ENCODE results near the gene IL2RA.

IL2RA gene

DNA sequence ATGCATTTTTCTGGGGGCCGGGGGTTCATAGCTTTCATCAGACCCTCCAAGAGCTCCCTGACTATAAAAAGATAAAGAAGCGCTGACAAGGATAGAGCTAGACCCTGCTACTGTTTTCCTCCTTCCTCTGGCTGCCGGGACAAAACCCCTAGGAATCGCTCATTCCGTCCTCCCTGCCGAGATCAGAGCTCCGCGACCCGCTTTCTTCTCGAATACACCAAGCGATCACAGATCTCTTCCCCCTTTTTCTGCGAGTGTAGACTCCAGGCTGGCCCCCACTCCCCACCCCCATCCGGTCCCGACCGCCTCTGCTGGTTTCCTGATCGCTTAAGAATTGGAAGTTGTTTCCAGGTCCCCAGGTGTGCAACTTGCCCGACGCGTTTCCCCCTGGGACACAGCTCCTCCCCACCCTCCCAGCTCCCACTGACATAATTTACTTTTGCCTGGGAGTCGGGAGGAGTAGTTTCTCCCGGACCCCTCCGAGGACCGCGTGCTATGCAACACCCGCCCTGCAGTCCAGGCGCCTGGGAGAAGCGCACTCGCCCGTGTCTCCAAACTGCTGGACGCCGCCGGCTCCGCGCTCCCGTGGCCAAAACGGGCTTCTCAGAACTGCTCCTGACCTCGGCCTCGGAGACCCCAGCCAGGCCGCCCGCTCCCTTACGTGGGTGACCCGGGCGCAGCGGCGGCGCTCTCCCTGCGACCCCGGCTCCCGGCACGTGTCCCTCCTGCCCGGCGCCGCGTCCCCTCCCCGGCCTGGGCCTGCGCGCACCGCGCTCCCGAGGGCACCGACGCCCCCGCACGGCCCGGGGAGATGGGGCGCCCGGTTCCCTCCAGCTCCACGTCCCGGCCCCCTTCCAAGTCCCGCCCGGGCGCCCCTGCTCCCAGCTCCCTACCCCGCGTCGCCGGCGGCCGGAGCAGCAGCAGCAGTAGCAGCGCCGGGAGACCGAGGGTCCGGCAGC, 85.4 kb downstream of the IL2RA start:
- Histone ChIP-seq H3K9ac (ENCODE audit: insufficient read length) (no peak overlapping the region), H3K27ac (no peak overlapping the region), H3K9me3 (ENCODE audit: low read depth, low read length) (no peaks in the 10 kb centered on the region), H3K4me3 (peak overlapping the region; percentile 68), H3K36me3 (ENCODE audit: insufficient read depth, low read length) (no peaks in the 10 kb centered on the region)
- DNase-seq (ENCODE audit: low read depth, low spot score), result no peak
- TF ChIP-seq EZH2 (IDR thresholded peaks at IDR 0.05), result no peak
- no peak for TF ChIP-seq POLR2AphosphoS5 (IDR thresholded peaks at IDR 0.05; ENCODE audit: borderline replicate concordance, low read depth, low read length)
- no peak for TF ChIP-seq FOXP2 (optimal IDR thresholded peaks at IDR 0.05; ENCODE audit: control extremely low read depth, extremely low read length, insufficient read depth)

DNA sequence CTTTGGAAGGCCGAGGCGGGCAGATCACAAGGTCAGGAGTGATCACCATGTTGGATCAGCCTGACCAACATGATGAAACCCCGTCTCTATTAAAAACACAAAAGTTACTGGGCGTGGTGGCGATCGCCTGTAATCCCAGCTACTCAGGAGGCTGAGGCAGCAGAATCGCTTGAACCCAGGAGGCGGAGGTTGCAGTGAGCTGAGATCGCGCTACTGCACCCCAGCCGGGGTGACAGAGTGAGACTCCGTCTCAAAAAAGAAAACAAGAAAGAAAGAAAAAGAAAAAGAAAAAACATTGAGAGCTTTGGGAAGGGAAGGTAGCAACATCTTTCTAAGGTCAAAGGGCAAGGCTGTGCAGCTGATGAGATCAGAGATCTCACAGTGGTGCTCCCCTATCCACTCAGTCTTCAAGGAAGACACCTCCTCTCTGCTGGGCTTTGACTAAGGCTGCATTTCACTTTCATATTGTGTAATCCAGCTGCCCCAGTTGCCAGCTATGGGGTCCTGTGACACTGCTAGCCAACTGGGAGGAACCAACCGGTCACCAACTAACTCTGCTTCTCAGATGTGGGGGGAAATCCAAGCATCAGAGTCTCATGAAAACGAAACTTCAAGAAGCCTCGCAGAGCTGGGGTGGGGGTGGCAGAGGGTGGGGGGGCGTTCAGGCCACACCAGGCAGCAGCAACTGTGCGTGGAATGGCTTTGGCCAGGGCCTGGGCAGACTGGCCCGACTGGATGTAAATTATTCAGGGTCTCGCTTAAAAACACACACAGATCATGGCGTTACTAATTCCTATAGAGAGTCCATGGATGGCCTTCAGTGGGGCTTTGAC, 86.3 kb downstream of the IL2RA start:
- H3K4me3 ChIP-seq, result no peak overlapping the region

DNA sequence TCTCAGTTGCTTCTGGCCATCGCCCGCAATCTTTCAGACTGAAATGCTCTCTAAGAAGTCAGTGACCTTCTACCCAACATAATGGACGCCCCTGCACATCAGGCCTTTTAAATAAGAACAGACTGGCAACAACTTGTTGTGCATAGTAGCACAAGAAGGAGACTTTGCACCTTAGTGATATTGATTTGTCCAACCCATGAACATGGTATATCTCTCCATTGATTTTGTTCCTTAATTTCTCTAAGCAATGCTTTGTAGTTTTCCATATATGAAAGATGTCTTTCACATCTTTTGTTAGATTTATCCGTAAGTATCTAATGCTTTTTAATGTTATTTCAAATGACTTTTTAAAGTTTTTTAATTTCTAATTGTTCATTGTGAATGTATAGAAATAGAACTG, 89.1 kb downstream of the IL2RA start:
- H3K27ac ChIP-seq, result no peak overlapping the region
- no peaks in the 10 kb centered on the region for H3K36me3 ChIP-seq (ENCODE audit: insufficient read depth, low read length)
- TF ChIP-seq FOXP2 (optimal IDR thresholded peaks at IDR 0.05; ENCODE audit: control extremely low read depth, extremely low read length, insufficient read depth) (no peak), POLR2AphosphoS5 (IDR thresholded peaks at IDR 0.05; ENCODE audit: borderline replicate concordance, low read depth, low read length) (no peak), EZH2 (IDR thresholded peaks at IDR 0.05) (no peak)
- no peak overlapping the region for H3K9ac ChIP-seq (ENCODE audit: insufficient read length)
- no peak overlapping the region for H3K4me3 ChIP-seq
- DNase-seq (ENCODE audit: low read depth, low spot score), result no peak
- H3K9me3 ChIP-seq (ENCODE audit: low read depth, low read length), result no peaks in the 10 kb centered on the region

More for the DNA sequence above, 86.3 kb downstream of the IL2RA start:
- H3K36me3 ChIP-seq (ENCODE audit: insufficient read depth, low read length), result no peaks in the 10 kb centered on the region
- H3K27ac ChIP-seq, result no peak overlapping the region
- no peak for DNase-seq (ENCODE audit: low read depth, low spot score)
- TF ChIP-seq POLR2AphosphoS5 (IDR thresholded peaks at IDR 0.05; ENCODE audit: borderline replicate concordance, low read depth, low read length), result no peak
- TF ChIP-seq EZH2 (IDR thresholded peaks at IDR 0.05), result no peak
- no peak for TF ChIP-seq FOXP2 (optimal IDR thresholded peaks at IDR 0.05; ENCODE audit: control extremely low read depth, extremely low read length, insufficient read depth)
- no peaks in the 10 kb centered on the region for H3K9me3 ChIP-seq (ENCODE audit: low read depth, low read length)
- no peak overlapping the region for H3K9ac ChIP-seq (ENCODE audit: insufficient read length)

DNA sequence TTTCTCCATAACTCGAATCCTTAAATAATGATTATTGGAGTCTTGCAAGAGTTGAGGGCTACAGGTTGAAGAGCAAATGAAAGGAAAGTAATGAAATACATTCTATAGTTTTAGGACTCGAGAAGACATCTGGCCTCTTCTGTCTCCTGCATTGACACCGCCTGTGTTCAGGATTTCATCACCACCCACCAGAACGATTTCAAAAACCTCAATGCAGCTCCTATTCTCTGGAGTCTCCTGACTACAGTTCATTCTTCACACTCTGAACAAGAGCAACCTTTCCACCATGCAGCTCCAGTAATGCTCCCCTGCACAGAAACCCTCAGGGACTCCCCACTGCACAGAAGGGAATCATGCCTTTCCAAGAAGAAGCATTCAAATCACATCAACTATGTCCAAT, 90.3 kb downstream of the IL2RA start:
- TF ChIP-seq EZH2 (IDR thresholded peaks at IDR 0.05), result no peak
- no peak for TF ChIP-seq POLR2AphosphoS5 (IDR thresholded peaks at IDR 0.05; ENCODE audit: borderline replicate concordance, low read depth, low read length)
- Histone ChIP-seq H3K4me3 (no peak overlapping the region), H3K27ac (no peak overlapping the region), H3K9me3 (ENCODE audit: low read depth, low read length) (no peaks in the 10 kb centered on the region), H3K9ac (ENCODE audit: insufficient read length) (no peak overlapping the region), H3K36me3 (ENCODE audit: insufficient read depth, low read length) (no peaks in the 10 kb centered on the region)
- DNase-seq (ENCODE audit: low read depth, low spot score), result no peak

DNA sequence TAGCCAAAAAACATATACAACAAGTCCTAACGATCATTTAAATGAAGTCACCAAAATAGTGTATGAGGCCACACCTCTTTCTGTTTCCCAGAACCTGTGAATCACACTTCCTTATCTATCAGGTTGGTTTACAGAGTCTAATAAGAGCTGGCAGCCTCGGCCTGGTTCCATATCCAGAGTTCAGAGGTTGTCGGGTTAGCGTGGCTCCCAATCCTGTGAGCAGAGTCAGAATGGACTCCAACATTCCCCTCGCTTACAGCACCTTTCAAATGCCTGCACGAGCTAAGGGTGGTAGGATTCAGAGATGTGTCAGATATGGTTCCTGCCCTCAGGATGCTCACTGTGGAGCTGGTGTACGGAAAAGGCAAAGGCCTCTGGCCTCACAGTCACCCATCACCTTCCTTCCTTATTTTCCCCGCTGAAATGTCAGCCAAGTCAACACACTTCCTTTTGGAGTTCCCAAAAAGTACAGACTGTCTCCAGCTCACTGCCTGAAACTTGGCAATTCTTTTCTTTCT, 90.8 kb downstream of the IL2RA start:
- H3K36me3 ChIP-seq (ENCODE audit: insufficient read depth, low read length), result no peaks in the 10 kb centered on the region
- TF ChIP-seq FOXP2 (optimal IDR thresholded peaks at IDR 0.05; ENCODE audit: control extremely low read depth, extremely low read length, insufficient read depth), result no peak
- TF ChIP-seq POLR2AphosphoS5 (IDR thresholded peaks at IDR 0.05; ENCODE audit: borderline replicate concordance, low read depth, low read length), result no peak
- no peak for TF ChIP-seq EZH2 (IDR thresholded peaks at IDR 0.05)
- H3K9me3 ChIP-seq (ENCODE audit: low read depth, low read length), result no peaks in the 10 kb centered on the region
- no peak overlapping the region for H3K9ac ChIP-seq (ENCODE audit: insufficient read length)
- DNase-seq (ENCODE audit: low read depth, low spot score), result no peak
- no peak overlapping the region for H3K27ac ChIP-seq
- no peak overlapping the region for H3K4me3 ChIP-seq

DNA sequence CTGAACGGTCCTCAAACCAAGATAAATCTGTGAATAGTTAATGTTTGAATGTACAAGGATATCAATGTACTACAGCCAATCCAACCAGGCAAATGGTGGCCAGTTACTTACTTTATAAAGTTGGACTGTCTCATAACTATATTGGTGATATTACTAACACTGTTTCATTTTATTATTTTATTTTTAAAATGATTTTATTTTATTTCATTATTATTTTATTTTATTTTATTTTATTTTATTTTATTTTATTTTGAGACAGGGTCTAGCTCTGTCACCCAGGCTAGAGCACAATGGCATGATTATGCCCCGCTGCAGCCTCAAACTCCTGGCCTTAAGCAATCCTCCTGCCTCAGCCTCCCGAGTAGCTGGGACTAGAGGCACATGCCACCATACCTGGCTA, 91.6 kb downstream of the IL2RA start:
- TF ChIP-seq EZH2 (IDR thresholded peaks at IDR 0.05), result no peak
- no peak for TF ChIP-seq FOXP2 (optimal IDR thresholded peaks at IDR 0.05; ENCODE audit: control extremely low read depth, extremely low read length, insufficient read depth)
- no peak for TF ChIP-seq POLR2AphosphoS5 (IDR thresholded peaks at IDR 0.05; ENCODE audit: borderline replicate concordance, low read depth, low read length)
- H3K36me3 ChIP-seq (ENCODE audit: insufficient read depth, low read length), result no peaks in the 10 kb centered on the region
- no peak overlapping the region for H3K27ac ChIP-seq
- H3K9me3 ChIP-seq (ENCODE audit: low read depth, low read length), result no peaks in the 10 kb centered on the region
- H3K9ac ChIP-seq (ENCODE audit: insufficient read length), result no peak overlapping the region
- H3K4me3 ChIP-seq, result no peak overlapping the region
- DNase-seq (ENCODE audit: low read depth, low spot score), result no peak

DNA sequence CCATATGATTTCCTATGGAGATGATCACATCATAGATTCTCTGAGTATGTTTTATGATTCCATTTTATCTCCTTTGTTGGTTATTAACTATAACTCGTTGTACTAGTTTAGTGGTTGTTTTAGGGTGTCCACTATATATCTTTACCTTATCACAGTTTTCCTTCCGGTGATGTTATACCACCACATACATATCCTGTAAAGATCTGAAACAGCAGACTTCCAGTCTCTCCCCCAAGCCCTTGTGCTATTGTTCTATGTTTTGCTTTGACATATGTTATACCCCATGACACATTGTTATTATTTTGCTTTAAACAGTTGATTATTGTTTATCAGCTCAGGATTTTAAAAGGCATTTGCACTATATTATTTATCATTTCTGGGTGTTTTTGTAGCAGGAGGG, 92.1 kb downstream of the IL2RA start:
- Histone ChIP-seq H3K36me3 (ENCODE audit: insufficient read depth, low read length) (no peaks in the 10 kb centered on the region), H3K27ac (no peak overlapping the region), H3K9me3 (ENCODE audit: low read depth, low read length) (no peaks in the 10 kb centered on the region), H3K9ac (ENCODE audit: insufficient read length) (no peak overlapping the region), H3K4me3 (no peak overlapping the region)
- TF ChIP-seq FOXP2 (optimal IDR thresholded peaks at IDR 0.05; ENCODE audit: control extremely low read depth, extremely low read length, insufficient read depth) (no peak), POLR2AphosphoS5 (IDR thresholded peaks at IDR 0.05; ENCODE audit: borderline replicate concordance, low read depth, low read length) (no peak), EZH2 (IDR thresholded peaks at IDR 0.05) (no peak)
- no peak for DNase-seq (ENCODE audit: low read depth, low spot score)
